ENCODE measurements around the gene C10orf90. TPM values are rescaled to one million over a fixed set of nuclear protein-coding genes. Genes with fewer than 3 reads are reported as not detected.

C10orf90 gene
- total RNA-seq, 1 donor from 2014 or later, result not detected

- Histone ChIP-seq H4K20me1 (ENCODE audit: low read depth) (no peaks in the 10 kb centered on the region), H3K4me1 (no peaks in the 10 kb centered on the region), H3K4me2 (no peak overlapping the region), H3K4me3 (no peak overlapping the region), H3K27ac (no peak overlapping the region), H3K9ac (no peak overlapping the region), H3K27me3 (no peaks in the 10 kb centered on the region), H3K79me2 (ENCODE audit: low read depth) (no peaks in the 10 kb centered on the region), H3K36me3 (no peaks in the 10 kb centered on the region), H2AFZ (replicated peaks) (no peak overlapping the region), H3K9me3 (ENCODE audit: low read depth) (no peaks in the 10 kb centered on the region), H3F3A (ENCODE audit: low read depth) (no peaks in the 10 kb centered on the region)
- H3K4me1 Mint-ChIP-seq, result no peaks in the 10 kb centered on the region
- H3K4me3 Mint-ChIP-seq, result no peak overlapping the region
- no peaks in the 10 kb centered on the region for H3K36me3 Mint-ChIP-seq
- H3K27ac Mint-ChIP-seq, result no peak overlapping the region
- H3K27me3 Mint-ChIP-seq (ENCODE audit: insufficient read depth, low read depth), result no peaks in the 10 kb centered on the region
- H3K9me3 Mint-ChIP-seq, result no peaks in the 10 kb centered on the region
- no peak for DNase-seq (ENCODE audit: low spot score)
- TF ChIP-seq EZH2phosphoT487 (IDR thresholded peaks at IDR 0.05), result no peak
- TF ChIP-seq CTCF (IDR thresholded peaks at IDR 0.05), result no peak
- TF ChIP-seq EZH2 (IDR thresholded peaks at IDR 0.05), result no peak
These were observed 168.7 kb downstream of the C10orf90 start for GRCh38 chr10:126501828-126502227.

- Mint-ChIP-seq H3K9me3 (no peaks in the 10 kb centered on the region), H3K27ac (no peak overlapping the region), H3K36me3 (no peaks in the 10 kb centered on the region), H3K4me3 (no peak overlapping the region), H3K4me1 (no peaks in the 10 kb centered on the region), H3K27me3 (ENCODE audit: insufficient read depth, low read depth) (no peaks in the 10 kb centered on the region)
- H4K20me1 ChIP-seq (ENCODE audit: low read depth), result no peaks in the 10 kb centered on the region
- H3K27me3 ChIP-seq, result no peaks in the 10 kb centered on the region
- H3K4me1 ChIP-seq, result no peaks in the 10 kb centered on the region
- no peak overlapping the region for H3K4me3 ChIP-seq
- H3K27ac ChIP-seq, result no peak overlapping the region
- H3K9me3 ChIP-seq (ENCODE audit: low read depth), result no peaks in the 10 kb centered on the region
- H3K4me2 ChIP-seq, result no peak overlapping the region
- no peaks in the 10 kb centered on the region for H3K79me2 ChIP-seq (ENCODE audit: low read depth)
- H2AFZ ChIP-seq (replicated peaks), result no peak overlapping the region
- no peak for DNase-seq (ENCODE audit: low spot score)
- H3K36me3 ChIP-seq, result no peaks in the 10 kb centered on the region
- H3K9ac ChIP-seq, result no peak overlapping the region
- H3F3A ChIP-seq (ENCODE audit: low read depth), result no peaks in the 10 kb centered on the region
- TF ChIP-seq CTCF (IDR thresholded peaks at IDR 0.05), result no peak
- TF ChIP-seq EZH2 (IDR thresholded peaks at IDR 0.05), result no peak
- no peak for TF ChIP-seq EZH2phosphoT487 (IDR thresholded peaks at IDR 0.05)
These were observed 169.6 kb downstream of the C10orf90 start for GRCh38 chr10:126500866-126501265.

- TF ChIP-seq EZH2 (IDR thresholded peaks at IDR 0.05) (no peak), CTCF (IDR thresholded peaks at IDR 0.05) (no peak), EZH2phosphoT487 (IDR thresholded peaks at IDR 0.05) (no peak)
- Histone ChIP-seq H2AFZ (replicated peaks) (no peak overlapping the region), H3K27ac (no peak overlapping the region), H3K4me3 (no peak overlapping the region), H3K36me3 (no peaks in the 10 kb centered on the region), H3K27me3 (no peaks in the 10 kb centered on the region), H3K79me2 (ENCODE audit: low read depth) (no peaks in the 10 kb centered on the region), H3K9ac (no peak overlapping the region), H4K20me1 (ENCODE audit: low read depth) (no peaks in the 10 kb centered on the region), H3K4me1 (no peaks in the 10 kb centered on the region), H3F3A (ENCODE audit: low read depth) (no peaks in the 10 kb centered on the region), H3K9me3 (ENCODE audit: low read depth) (no peaks in the 10 kb centered on the region), H3K4me2 (no peak overlapping the region)
- H3K27ac Mint-ChIP-seq, result no peak overlapping the region
- no peaks in the 10 kb centered on the region for H3K4me1 Mint-ChIP-seq
- no peaks in the 10 kb centered on the region for H3K9me3 Mint-ChIP-seq
- H3K27me3 Mint-ChIP-seq (ENCODE audit: insufficient read depth, low read depth), result no peaks in the 10 kb centered on the region
- H3K36me3 Mint-ChIP-seq, result no peaks in the 10 kb centered on the region
- no peak for DNase-seq (ENCODE audit: low spot score)
- H3K4me3 Mint-ChIP-seq, result no peak overlapping the region
These were observed 170.3 kb downstream of the C10orf90 start for GRCh38 chr10:126500185-126500584.

Measured in neural progenitor cell (in vitro differentiated cells).